NT2/D1 (cell line): ENCODE results near the gene ZDHHC23.

Experiments
- SUZ12 ChIP-seq: IDR thresholded peaks from 2 replicates; pipeline ENCODE4 v1.6.1; 2011; ENCODE audit not compliant: insufficient read length, insufficient read depth; ENCODE audit errors: extremely low read depth
- YY1 ChIP-seq: IDR thresholded peaks from 2 replicates; pipeline ENCODE4 v1.6.1; 2011; ENCODE audit not compliant: insufficient read length, insufficient read depth
- ZNF274 ChIP-seq: IDR thresholded peaks from 2 replicates; pipeline ENCODE4 v1.6.1; 2011; ENCODE audit warnings: mild to moderate bottlenecking, low read depth, low read length

GRCh38 chr3:113985541-113985940 lies 37.7 kb downstream of the ZDHHC23 start:
- no peak for TF ChIP-seq ZNF274
- TF ChIP-seq YY1, result no peak
- TF ChIP-seq SUZ12, result no peak
